K562 (cell line): ENCODE data around the gene JDP2. TPM values are rescaled to one million over a fixed set of nuclear protein-coding genes. Genes with fewer than 3 reads are reported as not detected.

Source experiments
- ATAC-seq: fragments of 200-7000 bp; cut with Tn5 transposase; 3 replicates; pipeline ENCODE4 v1.9.1; 2020; ENCODE audit warnings: moderate library complexity
- BruUV-seq: library from RNA; stranded (reverse); fragments of 400-500 nt; replicated peaks from 2 replicates; lab custom pipeline; 2021; lab: Mats Ljungman, UMichigan
- CTCF ChIA-PET: fragments of 300-600 bp; formaldehyde crosslinking; extraction: SDS; loops from one replicate; lab custom pipeline; 2021; ENCODE audit warnings: low intra/inter-chr PET ratio; lab: Yijun Ruan, JAX
- POLR2A ChIA-PET: fragments of 300-600, 350-650 bp; sonication (Branson Sonifier 250); formaldehyde crosslinking; extraction: SDS; loops from one replicate; lab custom pipeline; 2021; ENCODE audit warnings: antibody characterized with exemption, inconsistent platforms; lab: Yijun Ruan, JAX
- DNase-seq, 4 experiments: peaks; one replicate each; pipeline versions ENCODE4 v3.0.0 to v3.0.0-alpha.2; 2011 to 2018; ENCODE audit warnings: low spot score in 3 of 4, mixed read lengths in 3 of 4; ENCODE audit errors: extremely low read depth in 1 of 4
- FAIRE-seq: peaks from 2 replicates; lab custom pipeline; 2011; peaks lifted over from hg19 to GRCh38; lab: Jason Lieb, UNC
- H2AFZ ChIP-seq: 2 replicates; pipeline ENCODE4 v1.6.0; 2011; ENCODE audit warnings: low read depth, low read length, control low read depth, inconsistent platforms
- H3K27ac ChIP-seq: fragments of 200-600 bp; 3 replicates; pipeline ENCODE4 v1.8.0; 2011; ENCODE audit warnings: low read depth, mild to moderate bottlenecking, control low read depth, inconsistent platforms, low read length, moderate library complexity, mixed read lengths; ENCODE audit errors: extremely low read depth
- H3K27me3 ChIP-seq, 2 experiments: fragments of 300-600 bp in 1 of 2; 2 replicates in 1 of 2; 3 replicates in 1 of 2; pipeline versions ENCODE4 v1.6.0 to v1.8.0; 2011; ENCODE audit warnings: inconsistent platforms in 2 of 2, low read length in 2 of 2, mild to moderate bottlenecking in 1 of 2, mixed read lengths in 1 of 2, moderate library complexity in 1 of 2; ENCODE audit not compliant: control insufficient read depth in 2 of 2, insufficient read depth in 2 of 2
- H3K36me3 ChIP-seq: fragments of 300-600 bp; 3 replicates; pipeline ENCODE4 v1.8.0; 2011; ENCODE audit warnings: mild to moderate bottlenecking, low read length, inconsistent platforms; ENCODE audit not compliant: control insufficient read depth, insufficient read depth
- H3K4me1 ChIP-seq, 2 experiments: fragments of 200-600 bp in 1 of 2; replicated peaks in 1 of 2; 2 replicates in 1 of 2; 3 replicates in 1 of 2; pipeline versions ENCODE4 v1.5.1 to v1.8.0; 2011; ENCODE audit warnings: inconsistent platforms in 2 of 2, low read length in 2 of 2, mild to moderate bottlenecking in 1 of 2, mixed read lengths in 1 of 2, moderate library complexity in 1 of 2; ENCODE audit not compliant: control insufficient read depth in 2 of 2, insufficient read depth in 2 of 2
- H3K4me2 ChIP-seq: 2 replicates; pipeline ENCODE4 v1.6.1; 2011; ENCODE audit warnings: low read length, control low read depth, inconsistent platforms, mixed read lengths; ENCODE audit not compliant: insufficient read depth
- H3K4me3 ChIP-seq: fragments of 200-600 bp; sonication (generic), shearing (Covaris generic); 2 replicates; pipeline ENCODE4 v1.5.1; 2016; ENCODE audit warnings: control low read depth, inconsistent platforms
- H3K79me2 ChIP-seq: fragments of 200-600 bp; 3 replicates; pipeline ENCODE4 v1.8.0; 2011; ENCODE audit warnings: low read length, inconsistent platforms; ENCODE audit not compliant: control insufficient read depth, insufficient read depth
- H3K9ac ChIP-seq, 2 experiments: 2 replicates each; pipeline versions ENCODE4 v1.6.0 to v1.6.1; 2011; ENCODE audit warnings: low read depth in 2 of 2, low read length in 2 of 2, control low read depth in 1 of 2, inconsistent platforms in 1 of 2, mild to moderate bottlenecking in 1 of 2, mixed read lengths in 1 of 2; ENCODE audit not compliant: insufficient read depth in 1 of 2
- H3K9me1 ChIP-seq: one replicate; pipeline ENCODE4 v1.6.0; 2011; ENCODE audit warnings: inconsistent platforms, mild to moderate bottlenecking, low read length, moderate library complexity; ENCODE audit not compliant: control insufficient read depth, insufficient read depth
- H3K9me3 ChIP-seq: replicated peaks from 2 replicates; pipeline ENCODE4 v1.5.1; 2011; ENCODE audit warnings: low read depth, low read length, inconsistent platforms; ENCODE audit not compliant: control insufficient read depth, insufficient read depth
- H4K20me1 ChIP-seq: replicated peaks from 2 replicates; pipeline ENCODE4 v1.6.1; 2011; ENCODE audit warnings: low read length, inconsistent platforms, mixed read lengths; ENCODE audit not compliant: control insufficient read depth, insufficient read depth
- BHLHE40 ChIP-seq: IDR thresholded peaks from 2 replicates; pipeline ENCODE4 v1.6.1; 2011; ENCODE audit warnings: low read length, improper control_type of control experiment
- CXXC5 ChIP-seq: fragments of 250-450 bp; sonication (Bioruptor Pico); IDR thresholded peaks from 2 replicates; pipeline ENCODE4 v1.8.0; 2022; ENCODE audit warnings: inconsistent platforms, mild to moderate bottlenecking, moderate library complexity
- FUS ChIP-seq: fragments of 200-400 bp; formaldehyde crosslinking; optimal IDR thresholded peaks from 2 replicates; pipeline ENCODE3; 2017; ENCODE audit warnings: low read depth, low read length
- HDAC8 ChIP-seq: fragments of 450-650 bp; IDR thresholded peaks from 2 replicates; pipeline ENCODE4 v1.6.1; 2016; ENCODE audit warnings: mild to moderate bottlenecking, missing genetic modification characterization, moderate library complexity, missing compliant biosample characterization
- MAFK ChIP-seq: IDR thresholded peaks from 2 replicates; pipeline ENCODE4 v1.6.1; 2011; ENCODE audit warnings: low read length, improper control_type of control experiment
- MBD2 ChIP-seq: sonication (generic); IDR thresholded peaks from 2 replicates; pipeline ENCODE4 v1.6.1; 2016; ENCODE audit warnings: low read depth, borderline replicate concordance
- MCM2 ChIP-seq: fragments of 450-650 bp; IDR thresholded peaks from 2 replicates; pipeline ENCODE4 v1.6.1; 2017; ENCODE audit warnings: low read depth, mild to moderate bottlenecking
- PCBP2 ChIP-seq: fragments of 200-400 bp; formaldehyde crosslinking; IDR thresholded peaks from 2 replicates; pipeline ENCODE4 v1.6.1; 2018; ENCODE audit warnings: low read length, low read depth, mild to moderate bottlenecking, moderate library complexity; ENCODE audit not compliant: poor library complexity, severe bottlenecking
- PTTG1 ChIP-seq: fragments of 450-650 bp; IDR thresholded peaks from 2 replicates; pipeline ENCODE4 v1.6.1; 2016; ENCODE audit warnings: low read depth, mild to moderate bottlenecking, missing genetic modification characterization, missing compliant biosample characterization
- YY1 ChIP-seq, 3 experiments: IDR thresholded peaks; 2 replicates each; pipeline ENCODE4 v1.6.1; 2011; ENCODE audit warnings: low read length in 2 of 3, mild to moderate bottlenecking in 2 of 3, moderate library complexity in 2 of 3, borderline replicate concordance in 1 of 3, control low read depth in 1 of 3, low read depth in 1 of 3; ENCODE audit not compliant: insufficient read depth in 3 of 3, insufficient replicate concordance in 2 of 3, control insufficient read depth in 1 of 3, insufficient read length in 1 of 3; ENCODE audit errors: extremely low read depth in 1 of 3
- ZFP1 ChIP-seq: fragments of 450-650 bp; formaldehyde crosslinking; IDR thresholded peaks from 2 replicates; pipeline ENCODE4 v1.4.0; 2020; ENCODE audit warnings: mild to moderate bottlenecking, mixed read lengths
- ZNF12 ChIP-seq: sonication (generic); formaldehyde crosslinking; IDR thresholded peaks from 2 replicates; pipeline ENCODE4 v1.4.0; 2020; ENCODE audit warnings: mild to moderate bottlenecking, missing genetic modification reagents
- WGBS: fragments of 100-300 bp; shearing (Covaris generic); methylation state at CpG from one replicate; pipeline ENCODE4 v1.1.6; 2016; ENCODE audit warnings: low coverage, mixed read lengths; ENCODE audit not compliant: insufficient coverage; ENCODE audit errors: missing lambda C conversion rate; 5-methylcytosine and 5-hydroxymethylcytosine counted together
- in situ Hi-C: fragments of 300-500 bp; cut with MboI; formaldehyde crosslinking; loops from 4 replicates; pipeline ENCODE4 v1.15.0; 2018; ENCODE audit warnings: inconsistent platforms, mixed read lengths
- intact Hi-C: fragments of 100-400 bp; cut with micrococcal nuclease; formaldehyde crosslinking; loops from 2 replicates; pipeline ENCODE4 v1.14.2; 2022
- polyA plus RNA-seq, 8 experiments: library from polyadenylated mRNA; depleted of rRNA in 4 of 8; stranded (reverse) in 5 of 8; unstranded in 3 of 8; fragments of >200 nt; fragmentation: Nextera tagmentation in 2 of 8; fragmentation: Illumina TruSeq in 1 of 8; extraction: Ambion mirVana in 2 of 8; extraction: Trizol in 1 of 8; gene quantifications; 2 replicates each; pipeline versions ENCODE4 v1.2.1 to v1.2.3, GENCODE V29; 2011 to 2014; ENCODE audit warnings: inconsistent platforms in 1 of 8, missing spikeins in 1 of 8
- total RNA-seq, 7 experiments: library from RNA; depleted of rRNA in 6 of 7; stranded (reverse); fragments of >200 nt in 6 of 7; fragmentation: Illumina TruSeq in 2 of 7; extraction: Trizol in 2 of 7; gene quantifications; 2 replicates each; pipeline versions ENCODE4 v1.2.1 to v1.2.3, GENCODE V29; 2011 to 2021; ENCODE audit warnings: low replicate concordance in 1 of 7
- TF ChIP-seq, protein P1 (sequence below): fragments of 200-400 bp; formaldehyde crosslinking; IDR thresholded peaks from 2 replicates; pipeline ENCODE4 v1.6.1; 2017; ENCODE audit warnings: mild to moderate bottlenecking, low read depth, low read length, moderate library complexity
- TF ChIP-seq, protein P2 (sequence below): fragments of 450-650 bp; formaldehyde crosslinking; conservative IDR thresholded peaks from 2 replicates; pipeline ENCODE4 v1.4.0; 2022; ENCODE audit warnings: mild to moderate bottlenecking, missing genetic modification characterization

The JDP2 gene
- total and polyA plus RNA-seq, 9 of the 15 experiments (the other 6 are each of a cell fraction or from before 2014, with no cell fraction given), result 0.27 to 13.8 (median 3.1) TPM

DNA sequence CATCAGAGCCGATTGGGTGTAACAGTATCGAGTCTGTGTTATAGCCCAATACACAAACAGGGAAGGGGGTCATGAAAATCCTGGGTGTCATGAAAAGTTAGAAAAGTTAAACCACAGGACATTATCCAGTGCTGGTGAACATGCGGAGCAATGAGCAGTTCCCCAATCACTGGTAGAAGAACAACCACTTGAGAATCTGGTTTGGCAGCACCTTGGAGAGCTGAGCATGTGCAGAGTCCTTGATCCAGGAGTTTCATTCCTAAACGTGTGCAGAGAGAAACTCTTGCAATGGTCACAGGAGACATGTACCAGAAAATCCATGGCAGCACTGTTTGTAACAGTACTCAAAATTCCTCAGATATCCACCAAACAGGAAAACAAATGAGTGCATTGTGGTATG is 23.0 kb upstream of the JDP2 start (continued):
- TF ChIP-seq, protein P1, sequence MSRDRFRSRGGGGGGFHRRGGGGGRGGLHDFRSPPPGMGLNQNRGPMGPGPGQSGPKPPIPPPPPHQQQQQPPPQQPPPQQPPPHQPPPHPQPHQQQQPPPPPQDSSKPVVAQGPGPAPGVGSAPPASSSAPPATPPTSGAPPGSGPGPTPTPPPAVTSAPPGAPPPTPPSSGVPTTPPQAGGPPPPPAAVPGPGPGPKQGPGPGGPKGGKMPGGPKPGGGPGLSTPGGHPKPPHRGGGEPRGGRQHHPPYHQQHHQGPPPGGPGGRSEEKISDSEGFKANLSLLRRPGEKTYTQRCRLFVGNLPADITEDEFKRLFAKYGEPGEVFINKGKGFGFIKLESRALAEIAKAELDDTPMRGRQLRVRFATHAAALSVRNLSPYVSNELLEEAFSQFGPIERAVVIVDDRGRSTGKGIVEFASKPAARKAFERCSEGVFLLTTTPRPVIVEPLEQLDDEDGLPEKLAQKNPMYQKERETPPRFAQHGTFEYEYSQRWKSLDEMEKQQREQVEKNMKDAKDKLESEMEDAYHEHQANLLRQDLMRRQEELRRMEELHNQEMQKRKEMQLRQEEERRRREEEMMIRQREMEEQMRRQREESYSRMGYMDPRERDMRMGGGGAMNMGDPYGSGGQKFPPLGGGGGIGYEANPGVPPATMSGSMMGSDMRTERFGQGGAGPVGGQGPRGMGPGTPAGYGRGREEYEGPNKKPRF, result no peak
- no peak for TF ChIP-seq ZNF12
- TF ChIP-seq HDAC8 (tag), result no peak
- TF ChIP-seq, all 486 proteins: peak for 1

- no peak for ATAC-seq
- Histone ChIP-seq H3K9ac (no peak overlapping the region), H3K27me3 (no peaks in the 10 kb centered on the region), H3K4me1 (peaks cover 0 to 2% of the 10 kb centered on the region in 2 experiments; a peak in 2 of 5 replicates), H3K27ac (no peak overlapping the region)
- in situ Hi-C loops, result no loop called here
- CTCF ChIA-PET, result no interaction called here
- BruUV-seq, result no TSS peak
- TF ChIP-seq PTTG1 (tag), result no peak
- TF ChIP-seq, protein P2, sequence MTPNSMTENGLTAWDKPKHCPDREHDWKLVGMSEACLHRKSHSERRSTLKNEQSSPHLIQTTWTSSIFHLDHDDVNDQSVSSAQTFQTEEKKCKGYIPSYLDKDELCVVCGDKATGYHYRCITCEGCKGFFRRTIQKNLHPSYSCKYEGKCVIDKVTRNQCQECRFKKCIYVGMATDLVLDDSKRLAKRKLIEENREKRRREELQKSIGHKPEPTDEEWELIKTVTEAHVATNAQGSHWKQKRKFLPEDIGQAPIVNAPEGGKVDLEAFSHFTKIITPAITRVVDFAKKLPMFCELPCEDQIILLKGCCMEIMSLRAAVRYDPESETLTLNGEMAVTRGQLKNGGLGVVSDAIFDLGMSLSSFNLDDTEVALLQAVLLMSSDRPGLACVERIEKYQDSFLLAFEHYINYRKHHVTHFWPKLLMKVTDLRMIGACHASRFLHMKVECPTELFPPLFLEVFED (CRISPR knock-in tag), result no peak
- no peak for TF ChIP-seq MBD2
- TF ChIP-seq MAFK, result no peak
- no peak for TF ChIP-seq ZFP1
- TF ChIP-seq PCBP2, result no peak
- no peak for TF ChIP-seq MCM2
- TF ChIP-seq BHLHE40, result no peak
- TF ChIP-seq YY1 (IDR thresholded peaks at IDR 0.05; ENCODE audit: borderline replicate concordance in 1 of 3, control insufficient read depth in 1 of 3, extremely low read depth in 1 of 3, insufficient read depth in 3 of 3, insufficient read length in 1 of 3, insufficient replicate concordance in 2 of 3, low read depth in 1 of 3, low read length in 2 of 3), result no peak
- TF ChIP-seq FUS, result no peak
- TF ChIP-seq CXXC5, result no peak
- TF ChIP-seq, all 486 proteins: peak for 0
- no peak overlapping the region for H3K4me3 ChIP-seq
- no peaks in the 10 kb centered on the region for H3K79me2 ChIP-seq
- no peak overlapping the region for H2AFZ ChIP-seq
- H3K9me1 ChIP-seq, result no peaks in the 10 kb centered on the region
- no peaks in the 10 kb centered on the region for H3K9me3 ChIP-seq
- POLR2A ChIA-PET, result no interaction called here
- DNase-seq, result no peak
- FAIRE-seq, result no peak
- no peak overlapping the region for H3K4me2 ChIP-seq
- intact Hi-C loops, result no loop called here
- H4K20me1 ChIP-seq, result no peaks in the 10 kb centered on the region
- WGBS, result 28% methylated on average over 2 of the region's 2 CpGs
- no peaks in the 10 kb centered on the region for H3K36me3 ChIP-seq
These were observed 21.7 kb upstream of the JDP2 start for GRCh38 chr14:75406102-75406501.
